Ovary (tissue), 3 donors: ENCODE measurements around the gene MTG1.

Experiments
- EP300 ChIP-seq: sonication (generic); formaldehyde crosslinking; IDR thresholded peaks from one replicate; pipeline ENCODE4 v1.6.1; 2017; ENCODE audit warnings: antibody characterized with exemption
- POLR2A ChIP-seq: fragments of 450-650 bp; IDR thresholded peaks from one replicate; pipeline ENCODE4 v1.6.1; 2017; ENCODE audit warnings: antibody characterized with exemption, mild to moderate bottlenecking, moderate library complexity
- TF ChIP-seq, protein P1 (sequence below), 3 donors: fragments of 450-650 bp in 2 of 3; fragments of 200-600 bp in 1 of 3; IDR thresholded peaks; one replicate each; pipeline versions ENCODE4 v1.5.1 to v1.8.0; 2016 to 2022; ENCODE audit warnings: antibody characterized with exemption in 3 of 3, mild to moderate bottlenecking in 1 of 3
- donor health status: DM: no; HTN: no; CAD: no.

DNA sequence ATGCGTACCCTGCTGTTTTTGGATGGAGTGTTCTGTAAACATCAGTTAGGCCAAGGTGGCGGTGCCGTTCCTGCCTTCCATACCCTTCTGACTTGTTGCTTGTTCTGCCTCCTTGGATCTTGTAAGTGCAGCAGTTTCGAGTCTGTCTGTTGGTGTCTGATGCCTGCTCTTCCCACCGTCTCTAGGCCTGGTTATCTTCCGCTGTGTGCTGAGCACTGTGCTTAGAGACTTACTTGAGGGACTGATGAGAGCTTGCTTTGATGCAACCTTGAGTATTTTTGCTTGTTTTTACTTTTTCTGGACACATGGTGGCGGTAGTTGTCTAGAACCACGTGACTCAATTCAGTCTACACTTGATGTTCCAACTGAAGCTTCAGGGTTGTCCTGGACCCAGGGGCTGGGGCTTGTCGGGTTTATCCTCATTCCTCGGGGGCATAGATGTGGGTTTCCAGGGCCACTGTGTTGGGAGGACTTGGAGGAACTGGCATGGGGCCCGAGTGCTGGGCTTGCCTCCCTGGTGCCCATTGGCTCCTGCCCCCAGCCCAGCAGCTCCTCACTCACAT lies 44.8 kb downstream of the MTG1 start:
- TF ChIP-seq POLR2A (no peak), EP300 (no peak)
- TF ChIP-seq, protein P1, sequence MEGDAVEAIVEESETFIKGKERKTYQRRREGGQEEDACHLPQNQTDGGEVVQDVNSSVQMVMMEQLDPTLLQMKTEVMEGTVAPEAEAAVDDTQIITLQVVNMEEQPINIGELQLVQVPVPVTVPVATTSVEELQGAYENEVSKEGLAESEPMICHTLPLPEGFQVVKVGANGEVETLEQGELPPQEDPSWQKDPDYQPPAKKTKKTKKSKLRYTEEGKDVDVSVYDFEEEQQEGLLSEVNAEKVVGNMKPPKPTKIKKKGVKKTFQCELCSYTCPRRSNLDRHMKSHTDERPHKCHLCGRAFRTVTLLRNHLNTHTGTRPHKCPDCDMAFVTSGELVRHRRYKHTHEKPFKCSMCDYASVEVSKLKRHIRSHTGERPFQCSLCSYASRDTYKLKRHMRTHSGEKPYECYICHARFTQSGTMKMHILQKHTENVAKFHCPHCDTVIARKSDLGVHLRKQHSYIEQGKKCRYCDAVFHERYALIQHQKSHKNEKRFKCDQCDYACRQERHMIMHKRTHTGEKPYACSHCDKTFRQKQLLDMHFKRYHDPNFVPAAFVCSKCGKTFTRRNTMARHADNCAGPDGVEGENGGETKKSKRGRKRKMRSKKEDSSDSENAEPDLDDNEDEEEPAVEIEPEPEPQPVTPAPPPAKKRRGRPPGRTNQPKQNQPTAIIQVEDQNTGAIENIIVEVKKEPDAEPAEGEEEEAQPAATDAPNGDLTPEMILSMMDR (IDR thresholded peaks at IDR 0.05): no peak
